PC-3 (cell line): ENCODE results near the gene SNAPC2. TPM values are rescaled to one million over a fixed set of nuclear protein-coding genes. Genes with fewer than 3 reads are reported as not detected.
A peak's percentile ranks its signal among the peaks of the same experiment; 100 is the strongest.

Experiments used
- ATAC-seq: fragments of 200-7000 bp; cut with Tn5 transposase; 2 replicates; pipeline ENCODE4 v1.9.1; 2020; ENCODE audit warnings: mild to moderate bottlenecking, moderate library complexity
- BruUV-seq: library from RNA; stranded (reverse); fragments of 400-500 nt; replicated peaks from 2 replicates; lab custom pipeline; 2021; lab: Mats Ljungman, UMichigan
- CTCF ChIA-PET: fragments of 300-600 bp; sonication (Branson Sonifier 250); formaldehyde crosslinking; loops from one replicate; lab custom pipeline; 2022; ENCODE audit warnings: antibody characterized with exemption; lab: Charles Lee
- POLR2A ChIA-PET: fragments of 300-600 bp; sonication (Branson Sonifier 250); formaldehyde crosslinking; loops from one replicate; lab custom pipeline; 2022; ENCODE audit warnings: antibody characterized with exemption; ENCODE audit not compliant: unreplicated experiment; lab: Charles Lee
- DNase-seq: peaks from one replicate; pipeline ENCODE4 v3.0.0-alpha.2; 2015
- H2AFZ ChIP-seq: fragments of 300-600 bp; sonication (generic); 2 replicates; pipeline ENCODE4 v1.6.0; 2016; ENCODE audit warnings: antibody characterized with exemption, low read length
- H3F3A ChIP-seq: fragments of 300-600 bp; sonication (generic); one replicate; pipeline ENCODE4 v1.6.0; 2017; ENCODE audit warnings: antibody characterized with exemption, low read length, control low read depth, mild to moderate bottlenecking; ENCODE audit not compliant: unreplicated experiment
- H3K27ac ChIP-seq: fragments of 300-600 bp; sonication (generic); 2 replicates; pipeline ENCODE4 v1.5.1; 2016; ENCODE audit warnings: mild to moderate bottlenecking, low read length
- H3K27me3 ChIP-seq: fragments of 300-600 bp; sonication (generic); 2 replicates; pipeline ENCODE4 v1.6.1; 2016; ENCODE audit warnings: low read length, mixed read lengths
- H3K36me3 ChIP-seq: fragments of 300-600 bp; sonication (generic); 2 replicates; pipeline ENCODE4 v1.6.1; 2016; ENCODE audit warnings: low read depth, mixed run types, low read length, mixed read lengths
- H3K4me1 ChIP-seq: fragments of 300-600 bp; sonication (generic); 2 replicates; pipeline ENCODE4 v1.5.1; 2016; ENCODE audit warnings: low read length; ENCODE audit not compliant: insufficient read depth
- H3K4me2 ChIP-seq: fragments of 300-600 bp; sonication (generic); 2 replicates; pipeline ENCODE4 v1.6.0; 2016; ENCODE audit warnings: low read length
- H3K4me3 ChIP-seq: fragments of 300-600 bp; sonication (generic); 2 replicates; pipeline ENCODE4 v1.5.1; 2016; ENCODE audit warnings: mild to moderate bottlenecking, low read length, mixed read lengths
- H3K79me2 ChIP-seq: fragments of 300-600 bp; sonication (generic); 2 replicates; pipeline ENCODE4 v1.6.1; 2017; ENCODE audit warnings: low read length, mixed read lengths
- H3K9ac ChIP-seq: fragments of 300-600 bp; sonication (generic); 2 replicates; pipeline ENCODE4 v1.6.0; 2016; ENCODE audit warnings: mild to moderate bottlenecking, low read length
- H3K9me2 ChIP-seq: fragments of 300-600 bp; sonication (generic); replicated peaks from 2 replicates; pipeline ENCODE4 v1.6.1; 2016; ENCODE audit warnings: mixed run types, low read length, mixed read lengths
- H3K9me3 ChIP-seq: fragments of 300-600 bp; sonication (generic); 2 replicates; pipeline ENCODE4 v1.6.1; 2016; ENCODE audit warnings: low read length, mixed read lengths
- H4K20me1 ChIP-seq: fragments of 300-600 bp; sonication (generic); 2 replicates; pipeline ENCODE4 v1.6.1; 2016; ENCODE audit warnings: low read length, mixed read lengths
- CTCF ChIP-seq: fragments of 300-600 bp; sonication (generic); conservative IDR thresholded peaks from 2 replicates; pipeline ENCODE4 v1.5.1; 2017; ENCODE audit warnings: antibody characterized with exemption, low read depth, mild to moderate bottlenecking, low read length
- EZH2 ChIP-seq: fragments of 300-600 bp; sonication (generic); IDR thresholded peaks from one replicate; pipeline ENCODE4 v1.6.1; 2017; ENCODE audit warnings: antibody characterized with exemption, mild to moderate bottlenecking, low read length; ENCODE audit not compliant: unreplicated experiment
- EZH2phosphoT487 ChIP-seq: fragments of 300-600 bp; sonication (generic); IDR thresholded peaks from 2 replicates; pipeline ENCODE4 v1.6.1; 2018; ENCODE audit warnings: mild to moderate bottlenecking, antibody characterized with exemption, low read length, borderline replicate concordance
- intact Hi-C: fragments of 100-400 bp; cut with micrococcal nuclease; formaldehyde crosslinking; loops from 2 replicates; pipeline ENCODE4 v1.9.0; 2023
- total RNA-seq: library from RNA; depleted of rRNA; stranded (reverse); fragments of >200 nt; gene quantifications from 2 replicates; pipeline ENCODE4 v1.2.3, GENCODE V29; 2014

The SNAPC2 gene
- total RNA-seq, 1 experiment from 2014 or later = 40.1 TPM

- TF ChIP-seq EZH2 (no peak), EZH2phosphoT487 (no peak), CTCF (no peak)
- ChIA-PET CTCF (no interaction called here), POLR2A (no interaction called here)
- intact Hi-C loops = loop anchor here (5.0 kb wide), 1 partner anchor 72 kb away; no protein-coding TSS in a partner anchor
- no peak overlapping the region for H2AFZ ChIP-seq
- no TSS peak for BruUV-seq
- 0 out of 2 replicates have a peak, but pooled peaks cover 5% of the 10 kb centered on the region for H3K79me2 ChIP-seq
- no peaks in the 10 kb centered on the region for H3K27me3 ChIP-seq
- H3K4me1 ChIP-seq = peaks cover 46% of the 10 kb centered on the region
- no peak for ATAC-seq
- no peaks in the 10 kb centered on the region for H3F3A ChIP-seq
- no peak overlapping the region for H3K27ac ChIP-seq
- H3K36me3 ChIP-seq = no peaks in the 10 kb centered on the region; the same call in 1 of the 2 replicates
- H3K9ac ChIP-seq = no peak overlapping the region
- H4K20me1 ChIP-seq = 0 out of 2 replicates have a peak, but pooled peaks cover 9% of the 10 kb centered on the region
- peak overlapping the region; percentile 79 for H3K4me2 ChIP-seq
- H3K4me3 ChIP-seq = peak overlapping the region; percentile 55; the same call in 1 of the 2 replicates
- no peaks in the 10 kb centered on the region for H3K9me3 ChIP-seq
- DNase-seq = no peak
- H3K9me2 ChIP-seq = no peaks in the 10 kb centered on the region
Observed at GRCh38 chr19:7924651-7925170, 4.6 kb downstream of the SNAPC2 start.

- Histone ChIP-seq H3K27me3 (no peaks in the 10 kb centered on the region), H3K4me3 (peak overlapping the region; percentile 55), H3K9me3 (no peaks in the 10 kb centered on the region), H3F3A (no peaks in the 10 kb centered on the region), H3K27ac (no peak overlapping the region), H3K79me2 (0 out of 2 replicates have a peak, but pooled peaks cover 5% of the 10 kb centered on the region), H3K4me2 (peak overlapping the region; percentile 79), H3K4me1 (peaks cover 48% of the 10 kb centered on the region), H3K36me3 (peaks cover 3% of the 10 kb centered on the region; the same call in 1 of the 2 replicates), H3K9ac (no peak overlapping the region), H3K9me2 (no peaks in the 10 kb centered on the region), H2AFZ (peak overlapping the region; percentile 63), H4K20me1 (0 out of 2 replicates have a peak, but pooled peaks cover 9% of the 10 kb centered on the region)
- ChIA-PET POLR2A (no interaction called here), CTCF (no interaction called here)
- ATAC-seq (peak; percentile 26), DNase-seq (peak; percentile 84)
- intact Hi-C loops = loop anchor here (5.0 kb wide), 1 partner anchor 73 kb away; no protein-coding TSS in a partner anchor
- no peak for TF ChIP-seq EZH2phosphoT487
- peak; percentile 93 for TF ChIP-seq CTCF
- TF ChIP-seq EZH2 = no peak
- BruUV-seq = no TSS peak
Observed at GRCh38 chr19:7925171-7925851, 5.2 kb downstream of the SNAPC2 start.
